ENCODE results near the gene EEF1G. TPM values are rescaled to one million over a fixed set of nuclear protein-coding genes. Genes with fewer than 3 reads are reported as not detected.

The EEF1G gene
- total RNA-seq, 4 donors from 2014 or later = 1,003 to 1,250 (median 1,110) TPM

GRCh38 chr11:62545437-62546243, 28.1 kb downstream of the EEF1G start:
- H3K9me3 ChIP-seq = no peaks in the 10 kb centered on the region
- TF ChIP-seq EP300 (IDR thresholded peaks at IDR 0.05) (peak; percentile 53 to 95), CTCF (IDR thresholded peaks at IDR 0.05) (peak in 1 of 5 experiments; percentile 14), POLR2A (IDR thresholded peaks at IDR 0.05) (peak; percentile 17 to 54)
- H3K27me3 ChIP-seq = no peaks in the 10 kb centered on the region
- H3K4me3 ChIP-seq = peak overlapping the region; percentile 78 to 98 (median 88)
- DNase-seq (ENCODE audit: low spot score in 2 of 2) = peak; percentile 92 to 93
- H3K4me1 ChIP-seq = peaks cover 0 to 57% (median 48%) of the 10 kb centered on the region in 4 donors
- WGBS, 2 donors = 0 to 1% methylated on average over 30 to 53 of the region's 59 CpGs
- H3K27ac ChIP-seq = peak overlapping the region; percentile 97 to 98 (median 98)
- H3K36me3 ChIP-seq = no peaks in the 10 kb centered on the region

GRCh38 chr11:62544581-62545436, 28.9 kb downstream of the EEF1G start:
- Histone ChIP-seq H3K4me1 (peaks cover 0 to 57% (median 52%) of the 10 kb centered on the region in 4 donors), H3K4me3 (peak overlapping the region; percentile 78 to 98 (median 88)), H3K36me3 (no peaks in the 10 kb centered on the region), H3K27me3 (no peaks in the 10 kb centered on the region), H3K27ac (peak overlapping the region; percentile 97 to 98 (median 98)), H3K9me3 (no peaks in the 10 kb centered on the region)
- TF ChIP-seq EP300 (IDR thresholded peaks at IDR 0.05) (no peak), POLR2A (IDR thresholded peaks at IDR 0.05) (no peak), CTCF (IDR thresholded peaks at IDR 0.05) (no peak)
- 1 to 2% methylated on average over 15 to 28 of the region's 32 CpGs for WGBS, 2 donors
- no peak for DNase-seq (ENCODE audit: low spot score in 2 of 2)

GRCh38 chr11:62543680-62544444, 29.8 kb downstream of the EEF1G start:
- H3K36me3 ChIP-seq = no peaks in the 10 kb centered on the region
- 6 to 18% methylated on average over 19 to 20 of the region's 22 CpGs for WGBS, 2 donors
- H3K4me1 ChIP-seq = peaks cover 0 to 63% (median 52%) of the 10 kb centered on the region in 4 donors
- no peaks in the 10 kb centered on the region for H3K27me3 ChIP-seq
- TF ChIP-seq POLR2A (IDR thresholded peaks at IDR 0.05) (no peak), CTCF (IDR thresholded peaks at IDR 0.05) (no peak), EP300 (IDR thresholded peaks at IDR 0.05) (no peak)
- no peak for DNase-seq (ENCODE audit: low spot score in 2 of 2)
- H3K27ac ChIP-seq = peak overlapping the region; percentile 97 to 98 (median 98)
- no peaks in the 10 kb centered on the region for H3K9me3 ChIP-seq
- peak overlapping the region; percentile 78 to 98 (median 88) for H3K4me3 ChIP-seq

- H3K27me3 ChIP-seq = no peaks in the 10 kb centered on the region
- DNase-seq (ENCODE audit: low spot score in 2 of 2) = peak; percentile 73 to 79
- TF ChIP-seq EP300 (IDR thresholded peaks at IDR 0.05) = peak in 1 of 2 donors; percentile 73
- peak; percentile 98 to 100 (median 99) for TF ChIP-seq CTCF (IDR thresholded peaks at IDR 0.05)
- TF ChIP-seq POLR2A (IDR thresholded peaks at IDR 0.05) = peak in 1 of 2 donors; percentile 47
- peak overlapping the region; percentile 97 to 98 (median 98) for H3K27ac ChIP-seq
- H3K4me3 ChIP-seq = peak overlapping the region; percentile 78 to 98 (median 88)
- peaks cover 0 to 63% (median 53%) of the 10 kb centered on the region in 4 donors for H3K4me1 ChIP-seq
- no peaks in the 10 kb centered on the region for H3K9me3 ChIP-seq
- WGBS, 2 donors = 1 to 3% methylated on average over 19 to 29 of the region's 30 CpGs
- no peaks in the 10 kb centered on the region for H3K36me3 ChIP-seq
Measured at GRCh38 chr11:62542750-62543567, 30.7 kb downstream of the EEF1G start.
